Prostate gland (tissue), 2 donors: ENCODE measurements around the gene GPR162.

Experiments used
- POLR2A ChIP-seq: fragments of 450-650 bp; IDR thresholded peaks from one replicate; pipeline ENCODE4 v1.6.1; 2016; ENCODE audit warnings: antibody characterized with exemption, mild to moderate bottlenecking
- TF ChIP-seq, protein P1 (sequence below), 4 experiments: fragments of 200-600 bp in 2 of 4; fragments of 450-650 bp in 2 of 4; sonication (generic) in 2 of 4; IDR thresholded peaks; 1 replicate in 3 of 4; 2 replicates in 1 of 4; pipeline ENCODE4 v1.5.1; 2016 to 2019; ENCODE audit warnings: antibody characterized with exemption in 4 of 4, mild to moderate bottlenecking in 2 of 4, moderate library complexity in 2 of 4

DNA sequence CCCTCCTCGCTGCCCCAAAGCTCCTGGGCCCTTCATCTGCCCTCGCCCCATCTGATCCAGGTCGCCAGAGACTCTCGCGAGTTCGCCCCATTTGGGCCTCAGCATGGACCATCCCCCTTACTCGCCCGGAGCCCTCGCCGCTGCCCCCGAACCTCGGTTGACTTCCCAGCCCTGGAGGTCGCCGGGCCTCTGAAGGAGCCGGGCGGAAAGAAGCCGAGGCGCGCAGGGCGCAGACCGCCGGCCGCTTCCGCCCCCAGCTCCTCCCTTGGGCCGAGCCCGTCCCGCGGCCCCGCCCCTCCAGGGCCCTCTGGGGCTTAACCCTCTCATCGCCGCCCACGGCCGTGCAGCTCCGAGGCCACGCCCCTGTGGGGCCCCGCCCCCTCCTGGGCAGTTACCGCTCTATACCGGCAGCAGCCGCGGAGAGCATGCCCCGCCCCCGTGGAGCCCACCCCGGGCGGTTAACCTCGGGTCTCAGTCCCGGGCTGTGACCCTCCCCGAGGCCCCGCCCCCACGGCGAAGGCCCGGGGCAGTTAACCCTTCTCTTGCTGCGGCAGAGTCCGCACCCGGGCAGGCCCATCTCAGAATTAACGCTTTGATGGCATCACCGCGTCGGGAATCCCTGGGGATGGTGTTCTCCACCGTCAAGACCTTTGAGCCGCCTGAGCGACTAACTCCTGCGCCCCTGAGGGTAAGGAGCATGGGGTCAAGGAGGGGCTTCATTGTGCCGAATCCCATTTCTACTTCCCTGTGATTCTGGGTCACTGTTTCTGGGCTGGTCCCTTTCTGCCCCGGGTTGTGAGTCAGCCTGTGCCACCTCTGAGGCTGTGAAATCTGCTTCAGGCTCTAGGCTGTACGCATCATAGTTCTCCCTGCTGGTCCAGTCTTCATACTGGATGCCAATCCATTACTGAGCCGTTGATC is 51.7 kb downstream of the GPR162 start, which contains the start of gene SPSB2:
- TF ChIP-seq, protein P1, sequence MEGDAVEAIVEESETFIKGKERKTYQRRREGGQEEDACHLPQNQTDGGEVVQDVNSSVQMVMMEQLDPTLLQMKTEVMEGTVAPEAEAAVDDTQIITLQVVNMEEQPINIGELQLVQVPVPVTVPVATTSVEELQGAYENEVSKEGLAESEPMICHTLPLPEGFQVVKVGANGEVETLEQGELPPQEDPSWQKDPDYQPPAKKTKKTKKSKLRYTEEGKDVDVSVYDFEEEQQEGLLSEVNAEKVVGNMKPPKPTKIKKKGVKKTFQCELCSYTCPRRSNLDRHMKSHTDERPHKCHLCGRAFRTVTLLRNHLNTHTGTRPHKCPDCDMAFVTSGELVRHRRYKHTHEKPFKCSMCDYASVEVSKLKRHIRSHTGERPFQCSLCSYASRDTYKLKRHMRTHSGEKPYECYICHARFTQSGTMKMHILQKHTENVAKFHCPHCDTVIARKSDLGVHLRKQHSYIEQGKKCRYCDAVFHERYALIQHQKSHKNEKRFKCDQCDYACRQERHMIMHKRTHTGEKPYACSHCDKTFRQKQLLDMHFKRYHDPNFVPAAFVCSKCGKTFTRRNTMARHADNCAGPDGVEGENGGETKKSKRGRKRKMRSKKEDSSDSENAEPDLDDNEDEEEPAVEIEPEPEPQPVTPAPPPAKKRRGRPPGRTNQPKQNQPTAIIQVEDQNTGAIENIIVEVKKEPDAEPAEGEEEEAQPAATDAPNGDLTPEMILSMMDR (IDR thresholded peaks at IDR 0.05) = peak in 2 of 4 experiments; percentile 16 to 37
- TF ChIP-seq POLR2A = peak; percentile 69
